Measurements from ENCODE around the gene MEGF11. TPM values are rescaled to one million over a fixed set of nuclear protein-coding genes. Genes with fewer than 3 reads are reported as not detected.

The MEGF11 gene
- total RNA-seq, 1 experiment from 2014 or later, result 2.3 TPM

- no peaks in the 10 kb centered on the region for H3K4me1 ChIP-seq (ENCODE audit: control insufficient read depth in 1 of 2, insufficient read depth in 2 of 2, low read length in 2 of 2)
- ChIA-PET RAD21 (ENCODE audit: low non-redundant PET in 1 of 2, low total read pairs in 2 of 2, uncharacterized antibody in 2 of 2, unreplicated experiment in 2 of 2) (no interaction called here), CTCF (interaction anchor here (0.7 to 1.7 kb wide), 3 partner anchors 13 to 58 kb away, joined by 3 read pairs; no protein-coding TSS in a partner anchor), POLR2A (no interaction called here)
- no peaks in the 10 kb centered on the region for H3K9me3 ChIP-seq (ENCODE audit: control insufficient read depth in 1 of 2, insufficient read depth in 1 of 2, low read depth in 1 of 2, low read length in 2 of 2)
- no peak overlapping the region for H3K27ac ChIP-seq (ENCODE audit: low read depth, low read length)
- no peak overlapping the region for H3K4me2 ChIP-seq (ENCODE audit: low read length)
- H3K9me2 ChIP-seq (ENCODE audit: insufficient read depth), result no peaks in the 10 kb centered on the region
- ATAC-seq, result no peak
- H3K79me2 ChIP-seq (ENCODE audit: insufficient read depth, low read length), result no peaks in the 10 kb centered on the region
- H4K20me1 ChIP-seq (ENCODE audit: insufficient read depth), result no peaks in the 10 kb centered on the region
- H3K36me3 ChIP-seq (ENCODE audit: control insufficient read depth in 1 of 2, insufficient read depth in 2 of 2, low read length in 2 of 2), result no peaks in the 10 kb centered on the region
- no TSS peak for BruUV-seq (replicated peaks)
- no peak overlapping the region for H3K4me3 ChIP-seq (replicated peaks in 1 of 2; ENCODE audit: low read depth in 1 of 2, low read length in 2 of 2)
- no peak overlapping the region for H3K9ac ChIP-seq (ENCODE audit: low read length)
- DNase-seq (ENCODE audit: low read depth, low spot score), result no peak
- intact Hi-C loops (cut with micrococcal nuclease), result loop anchor here (5.0 kb wide), 1 partner anchor 77 kb away; no protein-coding TSS in a partner anchor
- H2AFZ ChIP-seq (ENCODE audit: low read depth, low read length, poor library complexity, severe bottlenecking), result no peak overlapping the region
- no peaks in the 10 kb centered on the region for H3K27me3 ChIP-seq (ENCODE audit: insufficient read depth, low read length)
- TF ChIP-seq TCF7L2 (IDR thresholded peaks at IDR 0.05; ENCODE audit: borderline replicate concordance, extremely low read depth, insufficient read depth, insufficient read length) (no peak), EZH2 (IDR thresholded peaks at IDR 0.05) (no peak), JUND (IDR thresholded peaks at IDR 0.05) (no peak), YY1 (IDR thresholded peaks at IDR 0.05; ENCODE audit: extremely low read depth, insufficient replicate concordance, low read depth, low read length) (no peak), EZH2phosphoT487 (IDR thresholded peaks at IDR 0.05; ENCODE audit: borderline replicate concordance) (no peak), SRF (IDR thresholded peaks at IDR 0.05; ENCODE audit: low read depth) (no peak), CEBPB (IDR thresholded peaks at IDR 0.05; ENCODE audit: low read depth) (no peak), POLR2A (IDR thresholded peaks at IDR 0.05; ENCODE audit: borderline replicate concordance, extremely low read depth, insufficient read depth, insufficient read length) (no peak), ATF3 (IDR thresholded peaks at IDR 0.05) (no peak), MAX (IDR thresholded peaks at IDR 0.05) (no peak), SP1 (IDR thresholded peaks at IDR 0.05; ENCODE audit: low read depth) (no peak), FOSL1 (IDR thresholded peaks at IDR 0.05; ENCODE audit: low read depth) (no peak), ZFX (IDR thresholded peaks at IDR 0.05) (no peak), SIN3A (IDR thresholded peaks at IDR 0.05; ENCODE audit: low read depth) (no peak)
- TF ChIP-seq, protein P1, sequence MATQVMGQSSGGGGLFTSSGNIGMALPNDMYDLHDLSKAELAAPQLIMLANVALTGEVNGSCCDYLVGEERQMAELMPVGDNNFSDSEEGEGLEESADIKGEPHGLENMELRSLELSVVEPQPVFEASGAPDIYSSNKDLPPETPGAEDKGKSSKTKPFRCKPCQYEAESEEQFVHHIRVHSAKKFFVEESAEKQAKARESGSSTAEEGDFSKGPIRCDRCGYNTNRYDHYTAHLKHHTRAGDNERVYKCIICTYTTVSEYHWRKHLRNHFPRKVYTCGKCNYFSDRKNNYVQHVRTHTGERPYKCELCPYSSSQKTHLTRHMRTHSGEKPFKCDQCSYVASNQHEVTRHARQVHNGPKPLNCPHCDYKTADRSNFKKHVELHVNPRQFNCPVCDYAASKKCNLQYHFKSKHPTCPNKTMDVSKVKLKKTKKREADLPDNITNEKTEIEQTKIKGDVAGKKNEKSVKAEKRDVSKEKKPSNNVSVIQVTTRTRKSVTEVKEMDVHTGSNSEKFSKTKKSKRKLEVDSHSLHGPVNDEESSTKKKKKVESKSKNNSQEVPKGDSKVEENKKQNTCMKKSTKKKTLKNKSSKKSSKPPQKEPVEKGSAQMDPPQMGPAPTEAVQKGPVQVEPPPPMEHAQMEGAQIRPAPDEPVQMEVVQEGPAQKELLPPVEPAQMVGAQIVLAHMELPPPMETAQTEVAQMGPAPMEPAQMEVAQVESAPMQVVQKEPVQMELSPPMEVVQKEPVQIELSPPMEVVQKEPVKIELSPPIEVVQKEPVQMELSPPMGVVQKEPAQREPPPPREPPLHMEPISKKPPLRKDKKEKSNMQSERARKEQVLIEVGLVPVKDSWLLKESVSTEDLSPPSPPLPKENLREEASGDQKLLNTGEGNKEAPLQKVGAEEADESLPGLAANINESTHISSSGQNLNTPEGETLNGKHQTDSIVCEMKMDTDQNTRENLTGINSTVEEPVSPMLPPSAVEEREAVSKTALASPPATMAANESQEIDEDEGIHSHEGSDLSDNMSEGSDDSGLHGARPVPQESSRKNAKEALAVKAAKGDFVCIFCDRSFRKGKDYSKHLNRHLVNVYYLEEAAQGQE (IDR thresholded peaks at IDR 0.05; ENCODE audit: low read depth), result no peak
Observed at GRCh38 chr15:66084704-66085103, 168.8 kb downstream of the MEGF11 start.
